BJ (cell line): Measurements from ENCODE around the gene MAMSTR. TPM values are rescaled to one million over a fixed set of nuclear protein-coding genes. Genes with fewer than 3 reads are reported as not detected.

Experiments
- CTCF ChIA-PET: fragments of 350-600 bp; formaldehyde crosslinking; extraction: SDS; loops from one replicate; lab custom pipeline; 2021; ENCODE audit warnings: antibody characterized with exemption, inconsistent platforms; lab: Yijun Ruan, JAX
- POLR2A ChIA-PET: fragments of 300-600 bp; sonication (Branson Sonifier 250); formaldehyde crosslinking; extraction: SDS; loops from one replicate; lab custom pipeline; 2021; ENCODE audit warnings: antibody characterized with exemption; lab: Charles Lee
- DNase-seq: peaks from one replicate; pipeline ENCODE4 v3.0.0-alpha.2; 2011; ENCODE audit warnings: low read depth
- H3K27me3 ChIP-seq: 2 replicates; pipeline ENCODE4 v1.6.0; 2011; ENCODE audit warnings: low read length; ENCODE audit not compliant: control insufficient read depth, insufficient read depth
- H3K36me3 ChIP-seq: 2 replicates; pipeline ENCODE4 v1.5.1; 2011; ENCODE audit warnings: low read length; ENCODE audit not compliant: control insufficient read depth, insufficient read depth
- H3K4me3 ChIP-seq: 2 replicates; pipeline ENCODE4 v1.5.1; 2011; ENCODE audit warnings: low read depth, mild to moderate bottlenecking, control low read depth, low read length
- polyA plus RNA-seq: library from polyadenylated mRNA; depleted of rRNA; stranded (reverse); fragments of >200 nt; gene quantifications from 2 replicates; pipeline ENCODE4 v1.2.3, GENCODE V29; 2011
- TF ChIP-seq, protein P1 (sequence below): IDR thresholded peaks from 2 replicates; pipeline ENCODE4 v1.5.1; 2011; ENCODE audit warnings: low read depth, mild to moderate bottlenecking, control low read depth, inconsistent platforms, low read length, moderate library complexity; ENCODE audit not compliant: insufficient read depth

Gene MAMSTR
- polyA plus RNA-seq, 1 experiment: 1.5 TPM

GRCh38 chr19:48724796-48725753 is 5.5 kb upstream of the MAMSTR start:
- H3K27me3 ChIP-seq: no peaks in the 10 kb centered on the region
- CTCF ChIA-PET: interaction anchor here (0.6 to 2.1 kb wide), 8 partner anchors 12 to 268 kb away, joined by 3 to 7 read pairs (median 3); partner anchors contain the start of gene RUVBL2
- POLR2A ChIA-PET: interaction anchor here (0.7 kb wide), 1 partner anchor 9 kb away, joined by 4 read pairs; no protein-coding TSS in a partner anchor
- TF ChIP-seq, protein P1, sequence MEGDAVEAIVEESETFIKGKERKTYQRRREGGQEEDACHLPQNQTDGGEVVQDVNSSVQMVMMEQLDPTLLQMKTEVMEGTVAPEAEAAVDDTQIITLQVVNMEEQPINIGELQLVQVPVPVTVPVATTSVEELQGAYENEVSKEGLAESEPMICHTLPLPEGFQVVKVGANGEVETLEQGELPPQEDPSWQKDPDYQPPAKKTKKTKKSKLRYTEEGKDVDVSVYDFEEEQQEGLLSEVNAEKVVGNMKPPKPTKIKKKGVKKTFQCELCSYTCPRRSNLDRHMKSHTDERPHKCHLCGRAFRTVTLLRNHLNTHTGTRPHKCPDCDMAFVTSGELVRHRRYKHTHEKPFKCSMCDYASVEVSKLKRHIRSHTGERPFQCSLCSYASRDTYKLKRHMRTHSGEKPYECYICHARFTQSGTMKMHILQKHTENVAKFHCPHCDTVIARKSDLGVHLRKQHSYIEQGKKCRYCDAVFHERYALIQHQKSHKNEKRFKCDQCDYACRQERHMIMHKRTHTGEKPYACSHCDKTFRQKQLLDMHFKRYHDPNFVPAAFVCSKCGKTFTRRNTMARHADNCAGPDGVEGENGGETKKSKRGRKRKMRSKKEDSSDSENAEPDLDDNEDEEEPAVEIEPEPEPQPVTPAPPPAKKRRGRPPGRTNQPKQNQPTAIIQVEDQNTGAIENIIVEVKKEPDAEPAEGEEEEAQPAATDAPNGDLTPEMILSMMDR: no peak
- no peaks in the 10 kb centered on the region for H3K36me3 ChIP-seq
- DNase-seq: peak; percentile 26
- no peak overlapping the region for H3K4me3 ChIP-seq

GRCh38 chr19:48722196-48722708 is 2.7 kb upstream of the MAMSTR start:
- no peak for DNase-seq
- TF ChIP-seq, protein P1: no peak
- no peaks in the 10 kb centered on the region for H3K27me3 ChIP-seq
- no peak overlapping the region for H3K4me3 ChIP-seq
- POLR2A ChIA-PET: no interaction called here
- H3K36me3 ChIP-seq: no peaks in the 10 kb centered on the region
- CTCF ChIA-PET: no interaction called here

DNA sequence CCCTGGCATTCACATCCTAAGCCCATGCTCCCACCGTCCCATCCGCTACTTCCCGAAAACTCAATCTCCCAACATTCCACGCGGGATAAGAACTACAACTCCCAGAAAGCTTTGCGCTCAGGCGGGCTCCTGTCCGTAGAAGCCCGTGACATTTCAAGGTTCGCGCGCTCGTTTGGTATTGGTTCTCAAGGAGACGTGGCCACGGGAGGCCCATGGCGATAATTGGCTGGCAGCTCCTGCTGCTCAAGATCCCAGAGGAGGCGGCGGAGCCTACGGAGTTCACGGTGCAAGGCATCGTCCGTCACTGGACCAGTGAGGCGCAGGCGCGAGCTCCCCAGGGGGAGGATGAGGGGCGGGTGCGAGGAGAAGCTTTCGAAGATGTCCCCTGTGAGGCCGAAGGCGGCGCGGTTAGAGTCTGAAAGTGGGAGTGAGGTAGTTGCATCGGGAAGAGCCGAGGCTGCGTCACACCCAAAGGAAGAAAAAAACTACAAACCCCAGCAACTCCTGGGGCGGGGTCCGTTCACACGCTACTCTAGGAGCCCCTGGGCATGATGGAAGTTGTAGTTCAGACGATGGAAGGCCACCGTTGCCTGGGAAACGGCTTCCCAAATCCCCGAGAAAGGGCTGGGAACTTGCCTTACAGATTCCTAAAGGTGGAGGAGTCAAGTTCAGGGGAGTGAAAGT is 1.2 kb upstream of the MAMSTR start:
- Histone ChIP-seq H3K4me3 (peak overlapping the region; percentile 58), H3K36me3 (no peaks in the 10 kb centered on the region), H3K27me3 (no peaks in the 10 kb centered on the region)
- peak; percentile 95 for DNase-seq
- CTCF ChIA-PET: interaction anchor here (1.4 to 1.9 kb wide), 3 partner anchors 46 to 75 kb away, joined by 3 to 4 read pairs (median 4); partner anchors contain the start of gene CA11
- POLR2A ChIA-PET: no interaction called here
- TF ChIP-seq, protein P1: no peak

- TF ChIP-seq, protein P1: no peak
- no peak for DNase-seq
- 0 out of 2 replicates have a peak overlapping the region, but pooled peaks have one; percentile 7 for H3K4me3 ChIP-seq
- ChIA-PET POLR2A (no interaction called here), CTCF (interaction anchor here (1.4 to 1.9 kb wide), 3 partner anchors 46 to 75 kb away, joined by 3 to 4 read pairs (median 4); partner anchors contain the start of gene CA11)
- H3K36me3 ChIP-seq: no peaks in the 10 kb centered on the region
- no peaks in the 10 kb centered on the region for H3K27me3 ChIP-seq
Measured at GRCh38 chr19:48720251-48720612, 707 bp upstream of the MAMSTR start.
